HepG2 (cell line): Measurements from ENCODE around the gene RITA1. TPM values are rescaled to one million over a fixed set of nuclear protein-coding genes. Genes with fewer than 3 reads are reported as not detected.
A peak's percentile ranks its signal among the peaks of the same experiment; 100 is the strongest.

Experiments used
- ATAC-seq: fragments of 200-7000 bp; cut with Tn5 transposase; 3 replicates; pipeline ENCODE4 v1.9.1; 2020; ENCODE audit warnings: mild to moderate bottlenecking, moderate library complexity
- BruUV-seq: library from RNA; stranded (reverse); fragments of 400-500 nt; replicated peaks from 2 replicates; lab custom pipeline; 2021; lab: Mats Ljungman, UMichigan
- CTCF ChIA-PET: fragments of 300-600 bp; formaldehyde crosslinking; extraction: SDS; loops from one replicate; lab custom pipeline; 2021; ENCODE audit warnings: low total read pairs, inconsistent platforms, low intra/inter-chr PET ratio; lab: Yijun Ruan, JAX
- POLR2A ChIA-PET: fragments of 350-600 bp; sonication (Branson Sonifier 250); formaldehyde crosslinking; loops from one replicate; lab custom pipeline; 2020; ENCODE audit warnings: antibody characterized with exemption, inconsistent platforms; lab: Yijun Ruan, JAX
- DNase-seq: peaks from one replicate; pipeline ENCODE4 v3.0.0-alpha.2; 2015; ENCODE audit warnings: low spot score
- FAIRE-seq: peaks from 3 replicates; lab custom pipeline; 2011; peaks lifted over from hg19 to GRCh38; lab: Jason Lieb, UNC
- H2AFZ ChIP-seq: one replicate; pipeline ENCODE4 v1.6.1; 2011; ENCODE audit warnings: low read length, inconsistent platforms
- H3K27ac ChIP-seq: fragments of 300-600 bp; 3 replicates; pipeline ENCODE4 v1.8.0; 2011; ENCODE audit warnings: mixed run types, mild to moderate bottlenecking, mixed read lengths, low read length, inconsistent platforms; ENCODE audit not compliant: insufficient read depth; ENCODE audit errors: extremely low read length
- H3K27me3 ChIP-seq, 2 experiments: fragments of 200-600 bp in 1 of 2; 2 replicates in 1 of 2; 3 replicates in 1 of 2; pipeline versions ENCODE4 v1.6.0 to v1.8.0; 2011; ENCODE audit warnings: low read length in 2 of 2, mild to moderate bottlenecking in 2 of 2, moderate library complexity in 2 of 2, inconsistent platforms in 1 of 2; ENCODE audit not compliant: insufficient read depth in 2 of 2, control insufficient read depth in 1 of 2
- H3K36me3 ChIP-seq, 2 experiments: fragments of 200-600 bp in 1 of 2; replicated peaks in 1 of 2; 2 replicates in 1 of 2; 3 replicates in 1 of 2; pipeline versions ENCODE4 v1.5.1 to v1.8.0; 2011; ENCODE audit warnings: low read length in 2 of 2, inconsistent platforms in 1 of 2; ENCODE audit not compliant: insufficient read depth in 2 of 2, control insufficient read depth in 1 of 2
- H3K4me1 ChIP-seq: 2 replicates; pipeline ENCODE4 v1.5.1; 2012; ENCODE audit warnings: low read length, inconsistent platforms; ENCODE audit not compliant: insufficient read depth
- H3K4me2 ChIP-seq: 2 replicates; pipeline ENCODE4 v1.6.0; 2011; ENCODE audit warnings: low read depth, low read length, inconsistent platforms
- H3K4me3 ChIP-seq, 3 experiments: fragments of 200-600 bp in 1 of 3; sonication (generic), shearing (Covaris generic) in 1 of 3; replicated peaks in 1 of 3; 2 replicates each; pipeline ENCODE4 v1.5.1; 2011 to 2016; ENCODE audit warnings: low read length in 3 of 3, inconsistent platforms in 2 of 3, low read depth in 2 of 3, mild to moderate bottlenecking in 2 of 3, control low read depth in 1 of 3, mixed read lengths in 1 of 3; ENCODE audit not compliant: insufficient read depth in 1 of 3
- H3K79me2 ChIP-seq: one replicate; pipeline ENCODE4 v1.6.1; 2011; ENCODE audit warnings: low read length, inconsistent platforms; ENCODE audit not compliant: insufficient read depth
- H3K9ac ChIP-seq: 2 replicates; pipeline ENCODE4 v1.6.0; 2011; ENCODE audit warnings: mild to moderate bottlenecking, low read depth, low read length, inconsistent platforms; ENCODE audit not compliant: insufficient read depth
- H3K9me3 ChIP-seq: 2 replicates; pipeline ENCODE4 v1.5.1; 2012; ENCODE audit warnings: mild to moderate bottlenecking, low read length
- H4K20me1 ChIP-seq: 2 replicates; pipeline ENCODE4 v1.6.0; 2011; ENCODE audit warnings: inconsistent platforms, mild to moderate bottlenecking, low read length, moderate library complexity; ENCODE audit not compliant: insufficient read depth
- CBX2 ChIP-seq, 2 experiments: fragments of 200-600 bp in 1 of 2; sonication (generic); formaldehyde crosslinking in 1 of 2; IDR thresholded peaks; 2 replicates each; pipeline versions ENCODE4 v1.7.0 to v1.8.1; 2018 to 2022; ENCODE audit warnings: low read depth in 2 of 2, low read length in 1 of 2, mild to moderate bottlenecking in 1 of 2, missing genetic modification reagents in 1 of 2
- CEBPG ChIP-seq: IDR thresholded peaks from 2 replicates; pipeline ENCODE4 v1.6.1; 2016
- CREB1 ChIP-seq, 2 experiments: fragments of 450-650 bp in 1 of 2; IDR thresholded peaks; 2 replicates each; pipeline ENCODE4 v1.6.1; 2016 to 2017; ENCODE audit warnings: control low read depth in 1 of 2, mild to moderate bottlenecking in 1 of 2, missing compliant biosample characterization in 1 of 2, missing genetic modification characterization in 1 of 2
- ELF3 ChIP-seq: IDR thresholded peaks from 2 replicates; pipeline ENCODE4 v1.6.1; 2016; ENCODE audit warnings: missing genetic modification reagents, missing compliant biosample characterization
- EP300 ChIP-seq, 3 experiments: sonication (generic) in 1 of 3; formaldehyde crosslinking in 1 of 3; IDR thresholded peaks; 2 replicates each; pipeline versions ENCODE4 v1.5.1 to v1.6.1; 2011 to 2020; ENCODE audit warnings: low read depth in 2 of 3, low read length in 2 of 3, borderline replicate concordance in 1 of 3, improper control_type of control experiment in 1 of 3, mild to moderate bottlenecking in 1 of 3, missing genetic modification reagents in 1 of 3, moderate library complexity in 1 of 3
- GATAD2A ChIP-seq: IDR thresholded peaks from 2 replicates; pipeline ENCODE4 v1.6.1; 2016
- RCOR2 ChIP-seq: IDR thresholded peaks from 2 replicates; pipeline ENCODE4 v1.6.1; 2016; ENCODE audit warnings: missing biosample characterization, missing genetic modification reagents
- TBL1XR1 ChIP-seq: fragments of 150-350 bp; IDR thresholded peaks from 2 replicates; pipeline ENCODE4 v1.6.1; 2014; ENCODE audit warnings: borderline replicate concordance, low read length; ENCODE audit not compliant: partially characterized antibody
- WGBS: methylation state at CpG from one replicate; pipeline ENCODE4 v1.1.6; 2017; ENCODE audit warnings: low lambda C conversion rate; 5-methylcytosine and 5-hydroxymethylcytosine counted together
- in situ Hi-C: cut with HindIII; loops from 2 replicates; pipeline ENCODE4 v1.10.0; 2017; ENCODE audit warnings: low pct_unique_long_range_greater_than_20kb; ENCODE audit not compliant: extremely low pct_ligation_motif_present
- intact Hi-C: fragments of 100-400 bp; cut with micrococcal nuclease; formaldehyde crosslinking; loops from one replicate; pipeline ENCODE4 v1.10.0; 2022; ENCODE audit not compliant: unreplicated experiment
- polyA plus RNA-seq, 8 experiments: library from polyadenylated mRNA; depleted of rRNA in 3 of 8; stranded (reverse) in 7 of 8; unstranded in 1 of 8; fragments of >200 nt; fragmentation: Illumina TruSeq in 4 of 8; extraction: Trizol in 4 of 8; gene quantifications; 2 replicates each; pipeline versions ENCODE4 v1.2.1 to v1.2.3, GENCODE V29; 2011 to 2016; ENCODE audit warnings: low read depth in 4 of 8, missing spikeins in 1 of 8, mixed read lengths in 1 of 8; ENCODE audit not compliant: insufficient read depth in 1 of 8
- total RNA-seq, 5 experiments: library from RNA; depleted of rRNA; stranded (reverse); fragments of >200 nt; fragmentation: Illumina TruSeq; extraction: Trizol; gene quantifications; 2 replicates each; pipeline ENCODE4 v1.2.3, GENCODE V29; 2016; ENCODE audit warnings: low read depth in 1 of 5
- TF ChIP-seq, protein P1 (sequence below): IDR thresholded peaks from 2 replicates; pipeline ENCODE4 v1.4.0; 2020; ENCODE audit warnings: mild to moderate bottlenecking, missing genetic modification reagents
- TF ChIP-seq, protein P2 (sequence below): sonication (generic); formaldehyde crosslinking; IDR thresholded peaks from 2 replicates; pipeline ENCODE4 v1.4.0; 2020; ENCODE audit warnings: low read depth, missing genetic modification reagents
- TF ChIP-seq, protein P3 (sequence below): IDR thresholded peaks from 2 replicates; pipeline ENCODE4 v1.6.1; 2016; ENCODE audit warnings: low read depth
- TF ChIP-seq, protein P4 (sequence below): sonication (generic); formaldehyde crosslinking; IDR thresholded peaks from 2 replicates; pipeline ENCODE4 v1.4.0; 2020; ENCODE audit warnings: missing genetic modification reagents

The RITA1 gene
- total and polyA plus RNA-seq, 2 of the 13 experiments (the other 11 are each of a cell fraction or from before 2014, with no cell fraction given) = 12.4 to 28.9 TPM

DNA sequence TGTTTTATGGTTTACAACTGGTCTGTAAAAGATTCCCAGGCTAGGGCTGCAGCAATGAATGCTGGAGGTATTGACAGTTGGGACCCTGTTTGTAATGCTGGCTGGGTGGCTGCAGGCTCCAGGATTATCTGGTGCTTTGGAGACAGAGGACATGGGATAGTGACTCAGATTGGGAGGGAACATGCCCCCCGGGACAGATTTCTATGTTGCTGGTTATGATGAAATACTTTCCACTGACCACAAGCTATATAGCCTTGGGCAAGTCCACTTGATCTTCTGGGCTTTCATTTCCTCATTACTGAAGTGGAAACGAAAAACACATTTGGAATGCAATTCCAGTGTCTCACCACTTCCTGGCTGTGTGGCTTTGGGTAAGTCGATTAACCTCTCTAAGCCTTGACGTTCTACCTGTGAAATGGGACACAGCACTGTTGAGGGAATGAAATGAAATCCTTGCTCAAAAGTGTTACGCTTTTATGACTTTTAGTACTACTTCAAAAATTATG lies 29.4 kb downstream of the RITA1 start:
- Histone ChIP-seq H3K9me3 (no peaks in the 10 kb centered on the region), H3K9ac (no peak overlapping the region), H3K4me2 (no peak overlapping the region), H4K20me1 (no peaks in the 10 kb centered on the region), H3K4me1 (peaks cover 29% of the 10 kb centered on the region), H3K4me3 (no peak overlapping the region), H2AFZ (no peak overlapping the region), H3K27me3 (no peaks in the 10 kb centered on the region), H3K36me3 (no peaks in the 10 kb centered on the region), H3K79me2 (no peaks in the 10 kb centered on the region), H3K27ac (peak overlapping the region; percentile 2)
- peak; percentile 81 for DNase-seq
- CTCF ChIA-PET = no interaction called here
- in situ Hi-C loops = no loop called here
- peak; percentile 72 for ATAC-seq
- POLR2A ChIA-PET = interaction anchor here (0.6 to 1.0 kb wide), 3 partner anchors 8 to 15 kb away, joined by 3 read pairs; no protein-coding TSS in a partner anchor
- WGBS = 39% methylated on average over 5 of the region's 5 CpGs
- intact Hi-C loops = no loop called here
- FAIRE-seq = no peak
- BruUV-seq = no TSS peak
- TF ChIP-seq, protein P1, sequence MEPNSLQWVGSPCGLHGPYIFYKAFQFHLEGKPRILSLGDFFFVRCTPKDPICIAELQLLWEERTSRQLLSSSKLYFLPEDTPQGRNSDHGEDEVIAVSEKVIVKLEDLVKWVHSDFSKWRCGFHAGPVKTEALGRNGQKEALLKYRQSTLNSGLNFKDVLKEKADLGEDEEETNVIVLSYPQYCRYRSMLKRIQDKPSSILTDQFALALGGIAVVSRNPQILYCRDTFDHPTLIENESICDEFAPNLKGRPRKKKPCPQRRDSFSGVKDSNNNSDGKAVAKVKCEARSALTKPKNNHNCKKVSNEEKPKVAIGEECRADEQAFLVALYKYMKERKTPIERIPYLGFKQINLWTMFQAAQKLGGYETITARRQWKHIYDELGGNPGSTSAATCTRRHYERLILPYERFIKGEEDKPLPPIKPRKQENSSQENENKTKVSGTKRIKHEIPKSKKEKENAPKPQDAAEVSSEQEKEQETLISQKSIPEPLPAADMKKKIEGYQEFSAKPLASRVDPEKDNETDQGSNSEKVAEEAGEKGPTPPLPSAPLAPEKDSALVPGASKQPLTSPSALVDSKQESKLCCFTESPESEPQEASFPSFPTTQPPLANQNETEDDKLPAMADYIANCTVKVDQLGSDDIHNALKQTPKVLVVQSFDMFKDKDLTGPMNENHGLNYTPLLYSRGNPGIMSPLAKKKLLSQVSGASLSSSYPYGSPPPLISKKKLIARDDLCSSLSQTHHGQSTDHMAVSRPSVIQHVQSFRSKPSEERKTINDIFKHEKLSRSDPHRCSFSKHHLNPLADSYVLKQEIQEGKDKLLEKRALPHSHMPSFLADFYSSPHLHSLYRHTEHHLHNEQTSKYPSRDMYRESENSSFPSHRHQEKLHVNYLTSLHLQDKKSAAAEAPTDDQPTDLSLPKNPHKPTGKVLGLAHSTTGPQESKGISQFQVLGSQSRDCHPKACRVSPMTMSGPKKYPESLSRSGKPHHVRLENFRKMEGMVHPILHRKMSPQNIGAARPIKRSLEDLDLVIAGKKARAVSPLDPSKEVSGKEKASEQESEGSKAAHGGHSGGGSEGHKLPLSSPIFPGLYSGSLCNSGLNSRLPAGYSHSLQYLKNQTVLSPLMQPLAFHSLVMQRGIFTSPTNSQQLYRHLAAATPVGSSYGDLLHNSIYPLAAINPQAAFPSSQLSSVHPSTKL (CRISPR knock-in tag) = 0 out of 2 replicates have a peak, but pooled peaks have one; percentile 32
- TF ChIP-seq, protein P2, sequence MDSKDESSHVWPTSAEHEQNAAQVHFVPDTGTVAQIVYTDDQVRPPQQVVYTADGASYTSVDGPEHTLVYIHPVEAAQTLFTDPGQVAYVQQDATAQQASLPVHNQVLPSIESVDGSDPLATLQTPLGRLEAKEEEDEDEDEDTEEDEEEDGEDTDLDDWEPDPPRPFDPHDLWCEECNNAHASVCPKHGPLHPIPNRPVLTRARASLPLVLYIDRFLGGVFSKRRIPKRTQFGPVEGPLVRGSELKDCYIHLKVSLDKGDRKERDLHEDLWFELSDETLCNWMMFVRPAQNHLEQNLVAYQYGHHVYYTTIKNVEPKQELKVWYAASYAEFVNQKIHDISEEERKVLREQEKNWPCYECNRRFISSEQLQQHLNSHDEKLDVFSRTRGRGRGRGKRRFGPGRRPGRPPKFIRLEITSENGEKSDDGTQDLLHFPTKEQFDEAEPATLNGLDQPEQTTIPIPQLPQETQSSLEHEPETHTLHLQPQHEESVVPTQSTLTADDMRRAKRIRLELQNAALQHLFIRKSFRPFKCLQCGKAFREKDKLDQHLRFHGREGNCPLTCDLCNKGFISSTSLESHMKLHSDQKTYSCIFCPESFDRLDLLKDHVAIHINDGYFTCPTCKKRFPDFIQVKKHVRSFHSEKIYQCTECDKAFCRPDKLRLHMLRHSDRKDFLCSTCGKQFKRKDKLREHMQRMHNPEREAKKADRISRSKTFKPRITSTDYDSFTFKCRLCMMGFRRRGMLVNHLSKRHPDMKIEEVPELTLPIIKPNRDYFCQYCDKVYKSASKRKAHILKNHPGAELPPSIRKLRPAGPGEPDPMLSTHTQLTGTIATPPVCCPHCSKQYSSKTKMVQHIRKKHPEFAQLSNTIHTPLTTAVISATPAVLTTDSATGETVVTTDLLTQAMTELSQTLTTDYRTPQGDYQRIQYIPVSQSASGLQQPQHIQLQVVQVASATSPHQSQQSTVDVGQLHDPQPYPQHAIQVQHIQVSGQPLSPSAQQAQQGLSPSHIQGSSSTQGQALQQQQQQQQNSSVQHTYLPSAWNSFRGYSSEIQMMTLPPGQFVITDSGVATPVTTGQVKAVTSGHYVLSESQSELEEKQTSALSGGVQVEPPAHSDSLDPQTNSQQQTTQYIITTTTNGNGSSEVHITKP (CRISPR knock-in tag) = peak; percentile 54; the same call in 1 of the 2 replicates
- TF ChIP-seq CEBPG (CRISPR knock-in tag) = peak; percentile 61
- TF ChIP-seq EP300 (IDR thresholded peaks at IDR 0.05; ENCODE audit: low read depth in 2 of 2, low read length in 2 of 2) = 0 out of 4 replicates have a peak, but pooled peaks of 1 of the 2 experiments have one; percentile 15
- TF ChIP-seq EP300 (CRISPR knock-in tag; IDR thresholded peaks at IDR 0.05; ENCODE audit: borderline replicate concordance) = 0 out of 2 replicates have a peak, but pooled peaks have one; percentile 33
- TF ChIP-seq CREB1 (IDR thresholded peaks at IDR 0.05) = no peak
- 0 out of 2 replicates have a peak, but pooled peaks have one; percentile 32 for TF ChIP-seq CREB1 (CRISPR knock-in tag; IDR thresholded peaks at IDR 0.05)
- TF ChIP-seq CBX2 (IDR thresholded peaks at IDR 0.05; ENCODE audit: low read depth, low read length) = no peak
- no peak for TF ChIP-seq CBX2 (CRISPR knock-in tag; IDR thresholded peaks at IDR 0.05; ENCODE audit: low read depth)
- peak; percentile 19 for TF ChIP-seq TBL1XR1
- 0 out of 2 replicates have a peak, but pooled peaks have one; percentile 28 for TF ChIP-seq GATAD2A
- TF ChIP-seq, protein P3, sequence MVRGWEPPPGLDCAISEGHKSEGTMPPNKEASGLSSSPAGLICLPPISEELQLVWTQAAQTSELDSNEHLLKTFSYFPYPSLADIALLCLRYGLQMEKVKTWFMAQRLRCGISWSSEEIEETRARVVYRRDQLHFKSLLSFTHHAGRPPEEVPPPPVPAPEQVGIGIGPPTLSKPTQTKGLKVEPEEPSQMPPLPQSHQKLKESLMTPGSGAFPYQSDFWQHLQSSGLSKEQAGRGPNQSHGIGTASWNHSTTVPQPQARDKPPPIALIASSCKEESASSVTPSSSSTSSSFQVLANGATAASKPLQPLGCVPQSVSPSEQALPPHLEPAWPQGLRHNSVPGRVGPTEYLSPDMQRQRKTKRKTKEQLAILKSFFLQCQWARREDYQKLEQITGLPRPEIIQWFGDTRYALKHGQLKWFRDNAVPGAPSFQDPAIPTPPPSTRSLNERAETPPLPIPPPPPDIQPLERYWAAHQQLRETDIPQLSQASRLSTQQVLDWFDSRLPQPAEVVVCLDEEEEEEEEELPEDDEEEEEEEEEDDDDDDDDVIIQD (CRISPR knock-in tag) = peak; percentile 34; the same call in 1 of the 2 replicates
- TF ChIP-seq ELF3 = peak; percentile 88
- TF ChIP-seq, protein P4, sequence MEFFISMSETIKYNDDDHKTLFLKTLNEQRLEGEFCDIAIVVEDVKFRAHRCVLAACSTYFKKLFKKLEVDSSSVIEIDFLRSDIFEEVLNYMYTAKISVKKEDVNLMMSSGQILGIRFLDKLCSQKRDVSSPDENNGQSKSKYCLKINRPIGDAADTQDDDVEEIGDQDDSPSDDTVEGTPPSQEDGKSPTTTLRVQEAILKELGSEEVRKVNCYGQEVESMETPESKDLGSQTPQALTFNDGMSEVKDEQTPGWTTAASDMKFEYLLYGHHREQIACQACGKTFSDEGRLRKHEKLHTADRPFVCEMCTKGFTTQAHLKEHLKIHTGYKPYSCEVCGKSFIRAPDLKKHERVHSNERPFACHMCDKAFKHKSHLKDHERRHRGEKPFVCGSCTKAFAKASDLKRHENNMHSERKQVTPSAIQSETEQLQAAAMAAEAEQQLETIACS (CRISPR knock-in tag) = no peak
- 0 out of 2 replicates have a peak, but pooled peaks have one; percentile 46 for TF ChIP-seq RCOR2 (CRISPR knock-in tag)
